HEK293 (cell line): Measurements from ENCODE around the gene C2orf42.

Experiments
- CTCF ChIA-PET: fragments of 350-600 bp; formaldehyde crosslinking; extraction: SDS; loops from one replicate; lab custom pipeline; 2021; ENCODE audit warnings: antibody characterized with exemption; lab: Yijun Ruan, JAX
- POLR2A ChIA-PET: fragments of 300-600 bp; formaldehyde crosslinking; extraction: SDS; loops from one replicate; lab custom pipeline; 2020; ENCODE audit warnings: antibody characterized with exemption, inconsistent platforms; lab: Yijun Ruan, JAX
- H3K27ac ChIP-seq: fragments of 200-500 bp; sonication (Bioruptor generic); 2 replicates; pipeline ENCODE4 v1.5.1; 2014; ENCODE audit warnings: low read depth, low read length, control low read depth, inconsistent platforms; ENCODE audit errors: extremely low read depth
- H3K36me3 ChIP-seq, 2 experiments: fragments of 200-500 bp in 1 of 2; sonication (Bioruptor generic) in 1 of 2; 1 replicate in 1 of 2; 2 replicates in 1 of 2; pipeline ENCODE4 v1.5.1; 2014 to 2017; ENCODE audit warnings: inconsistent platforms in 2 of 2, low read length in 2 of 2; ENCODE audit not compliant: control insufficient read depth in 2 of 2, insufficient read depth in 1 of 2
- H3K4me1 ChIP-seq: fragments of 200-500 bp; sonication (Bioruptor generic); 2 replicates; pipeline ENCODE4 v1.5.1; 2014; ENCODE audit warnings: mild to moderate bottlenecking, low read length, inconsistent platforms; ENCODE audit not compliant: control insufficient read depth, insufficient read depth
- H3K4me3 ChIP-seq: 2 replicates; pipeline ENCODE4 v1.5.1; 2011; ENCODE audit warnings: low read depth, mild to moderate bottlenecking, control low read depth, low read length, moderate library complexity
- H3K9me3 ChIP-seq: fragments of 200-500 bp; sonication (Bioruptor generic); 2 replicates; pipeline ENCODE4 v1.5.1; 2014; ENCODE audit warnings: low read depth, low read length, inconsistent platforms; ENCODE audit not compliant: control insufficient read depth, insufficient read depth
- GLIS1 ChIP-seq: fragments of 450-650 bp; formaldehyde crosslinking; IDR thresholded peaks from 2 replicates; pipeline ENCODE4 v1.5.1; 2016; ENCODE audit warnings: missing biosample characterization, missing genetic modification characterization
- SP3 ChIP-seq: fragments of 450-650 bp; formaldehyde crosslinking; IDR thresholded peaks from 2 replicates; pipeline ENCODE4 v1.5.1; 2016; ENCODE audit warnings: missing biosample characterization, missing genetic modification characterization
- SP7 ChIP-seq: fragments of 450-650 bp; formaldehyde crosslinking; IDR thresholded peaks from 2 replicates; pipeline ENCODE4 v1.5.1; 2016; ENCODE audit warnings: missing biosample characterization, missing genetic modification characterization
- ZBTB7A ChIP-seq: fragments of 450-650 bp; formaldehyde crosslinking; IDR thresholded peaks from 2 replicates; pipeline ENCODE4 v1.5.1; 2016; ENCODE audit warnings: low read depth, missing biosample characterization, missing genetic modification characterization
- ZEB2 ChIP-seq: fragments of 450-650 bp; formaldehyde crosslinking; IDR thresholded peaks from 2 replicates; pipeline ENCODE4 v1.5.1; 2016; ENCODE audit warnings: missing biosample characterization, missing genetic modification characterization
- ZNF211 ChIP-seq: fragments of 450-650 bp; formaldehyde crosslinking; IDR thresholded peaks from 2 replicates; pipeline ENCODE4 v1.5.1; 2016; ENCODE audit warnings: low read depth, missing biosample characterization, missing genetic modification characterization
- ZNF23 ChIP-seq: fragments of 450-650 bp; formaldehyde crosslinking; IDR thresholded peaks from 2 replicates; pipeline ENCODE4 v1.5.1; 2016; ENCODE audit warnings: missing biosample characterization, missing genetic modification characterization, borderline replicate concordance
- ZNF24 ChIP-seq: fragments of 450-650 bp; formaldehyde crosslinking; IDR thresholded peaks from 2 replicates; pipeline ENCODE4 v1.5.1; 2016; ENCODE audit warnings: missing biosample characterization, missing genetic modification characterization
- ZNF324 ChIP-seq: fragments of 450-650 bp; formaldehyde crosslinking; IDR thresholded peaks from 2 replicates; pipeline ENCODE4 v1.5.1; 2016; ENCODE audit warnings: missing biosample characterization, missing genetic modification characterization
- ZNF362 ChIP-seq: fragments of 450-650 bp; formaldehyde crosslinking; IDR thresholded peaks from 2 replicates; pipeline ENCODE4 v1.5.1; 2016; ENCODE audit warnings: missing biosample characterization, missing genetic modification characterization
- ZNF510 ChIP-seq: fragments of 450-650 bp; formaldehyde crosslinking; IDR thresholded peaks from 2 replicates; pipeline ENCODE4 v1.5.1; 2018; ENCODE audit warnings: mild to moderate bottlenecking, missing genetic modification characterization, missing biosample characterization; ENCODE audit not compliant: insufficient replicate concordance
- ZNF521 ChIP-seq: fragments of 450-650 bp; formaldehyde crosslinking; IDR thresholded peaks from 2 replicates; pipeline ENCODE4 v1.5.1; 2017; ENCODE audit warnings: missing biosample characterization, mild to moderate bottlenecking, missing genetic modification characterization
- ZNF580 ChIP-seq: fragments of 450-650 bp; formaldehyde crosslinking; IDR thresholded peaks from 2 replicates; pipeline ENCODE4 v1.5.1; 2016; ENCODE audit warnings: missing biosample characterization, missing genetic modification characterization
- ZNF623 ChIP-seq: fragments of 450-650 bp; formaldehyde crosslinking; IDR thresholded peaks from 2 replicates; pipeline ENCODE4 v1.5.1; 2016; ENCODE audit warnings: missing biosample characterization, missing genetic modification characterization
- ZNF624 ChIP-seq: fragments of 450-650 bp; formaldehyde crosslinking; IDR thresholded peaks from 2 replicates; pipeline ENCODE4 v1.5.1; 2017; ENCODE audit warnings: missing biosample characterization, missing genetic modification characterization
- ZNF629 ChIP-seq: fragments of 450-650 bp; formaldehyde crosslinking; IDR thresholded peaks from 2 replicates; pipeline ENCODE4 v1.5.1; 2017; ENCODE audit warnings: missing biosample characterization, missing genetic modification characterization
- ZNF654 ChIP-seq: fragments of 450-650 bp; formaldehyde crosslinking; IDR thresholded peaks from 2 replicates; pipeline ENCODE4 v1.5.1; 2016; ENCODE audit warnings: low read depth, missing biosample characterization, missing genetic modification characterization
- ZNF76 ChIP-seq: fragments of 450-650 bp; formaldehyde crosslinking; IDR thresholded peaks from 2 replicates; pipeline ENCODE4; 2016; ENCODE audit warnings: low read depth, missing biosample characterization, missing genetic modification characterization, borderline replicate concordance
- ZNF777 ChIP-seq: fragments of 450-650 bp; formaldehyde crosslinking; IDR thresholded peaks from 2 replicates; pipeline ENCODE4 v1.5.1; 2017; ENCODE audit warnings: missing biosample characterization, missing genetic modification characterization, borderline replicate concordance
- ZSCAN16 ChIP-seq: fragments of 450-650 bp; formaldehyde crosslinking; IDR thresholded peaks from 2 replicates; pipeline ENCODE4 v1.5.1; 2016; ENCODE audit warnings: missing biosample characterization, missing genetic modification characterization
- TF ChIP-seq, protein P1 (sequence below): fragments of 450-650 bp; formaldehyde crosslinking; IDR thresholded peaks from 2 replicates; pipeline ENCODE4 v1.5.1; 2016; ENCODE audit warnings: missing biosample characterization, missing genetic modification characterization
- TF ChIP-seq, protein P2 (sequence below): fragments of 450-650 bp; formaldehyde crosslinking; IDR thresholded peaks from 2 replicates; pipeline ENCODE4 v1.5.1; 2016; ENCODE audit warnings: missing biosample characterization, missing genetic modification characterization
- TF ChIP-seq, protein P3 (sequence below): fragments of 450-650 bp; formaldehyde crosslinking; IDR thresholded peaks from 2 replicates; pipeline ENCODE4 v1.5.1; 2016; ENCODE audit warnings: missing biosample characterization, missing genetic modification characterization
- TF ChIP-seq, protein P4 (sequence below): fragments of 450-650 bp; formaldehyde crosslinking; IDR thresholded peaks from 2 replicates; pipeline ENCODE4 v1.5.1; 2016; ENCODE audit warnings: missing biosample characterization, missing genetic modification characterization

The C2orf42 gene

GRCh38 chr2:70144443-70145143 is 46.2 kb downstream of the C2orf42 start (continued):
- TF ChIP-seq ZNF580 (no peak), ZNF654 (tag by site-specific recombination) (no peak), ZEB2 (tag by site-specific recombination) (no peak)
- TF ChIP-seq, protein P1, sequence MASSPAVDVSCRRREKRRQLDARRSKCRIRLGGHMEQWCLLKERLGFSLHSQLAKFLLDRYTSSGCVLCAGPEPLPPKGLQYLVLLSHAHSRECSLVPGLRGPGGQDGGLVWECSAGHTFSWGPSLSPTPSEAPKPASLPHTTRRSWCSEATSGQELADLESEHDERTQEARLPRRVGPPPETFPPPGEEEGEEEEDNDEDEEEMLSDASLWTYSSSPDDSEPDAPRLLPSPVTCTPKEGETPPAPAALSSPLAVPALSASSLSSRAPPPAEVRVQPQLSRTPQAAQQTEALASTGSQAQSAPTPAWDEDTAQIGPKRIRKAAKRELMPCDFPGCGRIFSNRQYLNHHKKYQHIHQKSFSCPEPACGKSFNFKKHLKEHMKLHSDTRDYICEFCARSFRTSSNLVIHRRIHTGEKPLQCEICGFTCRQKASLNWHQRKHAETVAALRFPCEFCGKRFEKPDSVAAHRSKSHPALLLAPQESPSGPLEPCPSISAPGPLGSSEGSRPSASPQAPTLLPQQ (tag by site-specific recombination) = no peak

- ChIA-PET POLR2A (interaction anchor here (1.0 to 4.6 kb wide), 5 partner anchors 18 to 229 kb away, joined by 3 to 30 read pairs (median 10); partner anchors contain the start of genes C2orf42 and MXD1), CTCF (interaction anchor here (0.6 to 3.5 kb wide), 15 partner anchors 8 to 861 kb away, joined by 3 to 20 read pairs (median 3); no protein-coding TSS in a partner anchor)
- H3K36me3 ChIP-seq = no peaks in the 10 kb centered on the region
- peak overlapping the region; percentile 6 for H3K27ac ChIP-seq
- peaks cover 6% of the 10 kb centered on the region; the same call in 1 of the 2 replicates for H3K4me1 ChIP-seq
- H3K9me3 ChIP-seq = no peaks in the 10 kb centered on the region
- H3K4me3 ChIP-seq = no peak overlapping the region
- peak; percentile 73 for TF ChIP-seq SP3 (tag by site-specific recombination)
- TF ChIP-seq, protein P2, sequence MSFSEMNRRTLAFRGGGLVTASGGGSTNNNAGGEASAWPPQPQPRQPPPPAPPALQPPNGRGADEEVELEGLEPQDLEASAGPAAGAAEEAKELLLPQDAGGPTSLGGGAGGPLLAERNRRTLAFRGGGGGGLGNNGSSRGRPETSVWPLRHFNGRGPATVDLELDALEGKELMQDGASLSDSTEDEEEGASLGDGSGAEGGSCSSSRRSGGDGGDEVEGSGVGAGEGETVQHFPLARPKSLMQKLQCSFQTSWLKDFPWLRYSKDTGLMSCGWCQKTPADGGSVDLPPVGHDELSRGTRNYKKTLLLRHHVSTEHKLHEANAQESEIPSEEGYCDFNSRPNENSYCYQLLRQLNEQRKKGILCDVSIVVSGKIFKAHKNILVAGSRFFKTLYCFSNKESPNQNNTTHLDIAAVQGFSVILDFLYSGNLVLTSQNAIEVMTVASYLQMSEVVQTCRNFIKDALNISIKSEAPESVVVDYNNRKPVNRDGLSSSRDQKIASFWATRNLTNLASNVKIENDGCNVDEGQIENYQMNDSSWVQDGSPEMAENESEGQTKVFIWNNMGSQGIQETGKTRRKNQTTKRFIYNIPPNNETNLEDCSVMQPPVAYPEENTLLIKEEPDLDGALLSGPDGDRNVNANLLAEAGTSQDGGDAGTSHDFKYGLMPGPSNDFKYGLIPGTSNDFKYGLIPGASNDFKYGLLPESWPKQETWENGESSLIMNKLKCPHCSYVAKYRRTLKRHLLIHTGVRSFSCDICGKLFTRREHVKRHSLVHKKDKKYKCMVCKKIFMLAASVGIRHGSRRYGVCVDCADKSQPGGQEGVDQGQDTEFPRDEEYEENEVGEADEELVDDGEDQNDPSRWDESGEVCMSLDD (tag by site-specific recombination) = no peak
- no peak for TF ChIP-seq ZNF624 (tag by site-specific recombination)
- TF ChIP-seq ZNF76 (tag by site-specific recombination) = no peak
- TF ChIP-seq ZSCAN16 = no peak
- TF ChIP-seq ZNF521 (tag by site-specific recombination) = no peak
- TF ChIP-seq ZNF623 (tag by site-specific recombination) = no peak
- TF ChIP-seq ZNF777 = no peak
- TF ChIP-seq ZNF23 (tag by site-specific recombination) = no peak
- TF ChIP-seq, protein P3, sequence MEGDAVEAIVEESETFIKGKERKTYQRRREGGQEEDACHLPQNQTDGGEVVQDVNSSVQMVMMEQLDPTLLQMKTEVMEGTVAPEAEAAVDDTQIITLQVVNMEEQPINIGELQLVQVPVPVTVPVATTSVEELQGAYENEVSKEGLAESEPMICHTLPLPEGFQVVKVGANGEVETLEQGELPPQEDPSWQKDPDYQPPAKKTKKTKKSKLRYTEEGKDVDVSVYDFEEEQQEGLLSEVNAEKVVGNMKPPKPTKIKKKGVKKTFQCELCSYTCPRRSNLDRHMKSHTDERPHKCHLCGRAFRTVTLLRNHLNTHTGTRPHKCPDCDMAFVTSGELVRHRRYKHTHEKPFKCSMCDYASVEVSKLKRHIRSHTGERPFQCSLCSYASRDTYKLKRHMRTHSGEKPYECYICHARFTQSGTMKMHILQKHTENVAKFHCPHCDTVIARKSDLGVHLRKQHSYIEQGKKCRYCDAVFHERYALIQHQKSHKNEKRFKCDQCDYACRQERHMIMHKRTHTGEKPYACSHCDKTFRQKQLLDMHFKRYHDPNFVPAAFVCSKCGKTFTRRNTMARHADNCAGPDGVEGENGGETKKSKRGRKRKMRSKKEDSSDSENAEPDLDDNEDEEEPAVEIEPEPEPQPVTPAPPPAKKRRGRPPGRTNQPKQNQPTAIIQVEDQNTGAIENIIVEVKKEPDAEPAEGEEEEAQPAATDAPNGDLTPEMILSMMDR (tag by site-specific recombination) = peak; percentile 31; the same call in 1 of the 2 replicates
- no peak for TF ChIP-seq ZNF211
- TF ChIP-seq GLIS1 (tag by site-specific recombination) = no peak
- TF ChIP-seq SP7 = no peak
- TF ChIP-seq ZNF24 = 0 out of 2 replicates have a peak, but pooled peaks have one; percentile 17
- TF ChIP-seq ZBTB7A (tag by site-specific recombination) = no peak
- TF ChIP-seq ZNF629 (tag by site-specific recombination) = no peak
- TF ChIP-seq ZNF324 (tag by site-specific recombination) = no peak
- TF ChIP-seq, protein P4, sequence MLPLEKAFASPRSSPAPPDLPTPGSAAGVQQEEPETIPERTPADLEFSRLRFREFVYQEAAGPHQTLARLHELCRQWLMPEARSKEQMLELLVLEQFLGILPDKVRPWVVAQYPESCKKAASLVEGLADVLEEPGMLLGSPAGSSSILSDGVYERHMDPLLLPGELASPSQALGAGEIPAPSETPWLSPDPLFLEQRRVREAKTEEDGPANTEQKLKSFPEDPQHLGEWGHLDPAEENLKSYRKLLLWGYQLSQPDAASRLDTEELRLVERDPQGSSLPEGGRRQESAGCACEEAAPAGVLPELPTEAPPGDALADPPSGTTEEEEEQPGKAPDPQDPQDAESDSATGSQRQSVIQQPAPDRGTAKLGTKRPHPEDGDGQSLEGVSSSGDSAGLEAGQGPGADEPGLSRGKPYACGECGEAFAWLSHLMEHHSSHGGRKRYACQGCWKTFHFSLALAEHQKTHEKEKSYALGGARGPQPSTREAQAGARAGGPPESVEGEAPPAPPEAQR (tag by site-specific recombination) = no peak
- no peak for TF ChIP-seq ZNF362 (tag by site-specific recombination)
- no peak for TF ChIP-seq ZNF510 (tag by site-specific recombination)
Observed at GRCh38 chr2:70143314-70144150, 47.3 kb downstream of the C2orf42 start.
